H9 (cell line): ENCODE measurements around the gene PSMA6. TPM values are rescaled to one million over a fixed set of nuclear protein-coding genes. Genes with fewer than 3 reads are reported as not detected.

Source experiments
- DNase-seq: peaks from one replicate; pipeline ENCODE4 v3.0.0-alpha.2; 2017
- H2AFZ ChIP-seq: one replicate; pipeline ENCODE4 v1.6.1; 2013; ENCODE audit warnings: mild to moderate bottlenecking, low read length, control low read depth, moderate library complexity
- H2AK5ac ChIP-seq: 2 replicates; pipeline ENCODE4 v1.6.1; 2013; ENCODE audit warnings: low read length, control low read depth, mixed read lengths; ENCODE audit not compliant: insufficient read length
- H2BK120ac ChIP-seq: one replicate; pipeline ENCODE4 v1.6.1; 2013; ENCODE audit warnings: low read depth, mild to moderate bottlenecking, low read length, control low read depth, inconsistent platforms; ENCODE audit not compliant: poor library complexity, severe bottlenecking
- H2BK12ac ChIP-seq: 2 replicates; pipeline ENCODE4 v1.6.1; 2013; ENCODE audit warnings: low read length, control low read depth, mixed read lengths, low read depth; ENCODE audit not compliant: insufficient read length
- H2BK15ac ChIP-seq: 2 replicates; pipeline ENCODE4 v1.6.1; 2013; ENCODE audit warnings: low read depth, low read length, control low read depth
- H2BK20ac ChIP-seq: one replicate; pipeline ENCODE4 v1.6.1; 2013; ENCODE audit warnings: low read depth, mild to moderate bottlenecking, low read length, control low read depth, inconsistent platforms; ENCODE audit not compliant: poor library complexity, severe bottlenecking
- H2BK5ac ChIP-seq: 2 replicates; pipeline ENCODE4 v1.6.1; 2013; ENCODE audit warnings: low read length, control low read depth, mixed read lengths; ENCODE audit not compliant: insufficient read length
- H3K14ac ChIP-seq: 2 replicates; pipeline ENCODE4 v1.6.1; 2013; ENCODE audit warnings: low read length, control low read depth; ENCODE audit not compliant: insufficient read depth
- H3K18ac ChIP-seq: 2 replicates; pipeline ENCODE4 v1.6.1; 2013; ENCODE audit warnings: low read depth, mild to moderate bottlenecking, mixed read lengths, low read length, control low read depth; ENCODE audit not compliant: insufficient read length
- H3K23ac ChIP-seq: 2 replicates; pipeline ENCODE4 v1.6.1; 2013; ENCODE audit warnings: low read length, control low read depth, mixed read lengths, low read depth; ENCODE audit not compliant: insufficient read length
- H3K23me2 ChIP-seq: 2 replicates; pipeline ENCODE4 v1.6.1; 2013; ENCODE audit warnings: low read depth, mild to moderate bottlenecking, mixed read lengths, low read length, control low read depth; ENCODE audit not compliant: insufficient read length, poor library complexity, severe bottlenecking
- H3K27ac ChIP-seq: 2 replicates; pipeline ENCODE4 v1.5.1; 2013; ENCODE audit warnings: low read length, control low read depth, mixed read lengths, low read depth; ENCODE audit not compliant: insufficient read length
- H3K27me3 ChIP-seq: 2 replicates; pipeline ENCODE4 v1.6.1; 2013; ENCODE audit warnings: low read length, control low read depth, inconsistent platforms; ENCODE audit not compliant: insufficient read depth
- H3K4ac ChIP-seq: 2 replicates; pipeline ENCODE4 v1.6.1; 2013; ENCODE audit warnings: low read depth, mild to moderate bottlenecking, control low read depth, inconsistent platforms, low read length, moderate library complexity
- H3K4me1 ChIP-seq: 2 replicates; pipeline ENCODE4 v1.6.1; 2013; ENCODE audit warnings: low read length, control low read depth, inconsistent platforms; ENCODE audit not compliant: insufficient read depth
- H3K4me2 ChIP-seq: 2 replicates; pipeline ENCODE4 v1.6.1; 2013; ENCODE audit warnings: low read length, control low read depth, mixed read lengths; ENCODE audit not compliant: insufficient read length, insufficient read depth
- H3K56ac ChIP-seq: 2 replicates; pipeline ENCODE4 v1.6.1; 2013; ENCODE audit warnings: low read depth, mild to moderate bottlenecking, mixed read lengths, low read length, control low read depth; ENCODE audit not compliant: insufficient read length
- H3K79me1 ChIP-seq: 2 replicates; pipeline ENCODE4 v1.6.1; 2013; ENCODE audit warnings: low read depth, mild to moderate bottlenecking, moderate library complexity, low read length, control low read depth, inconsistent platforms; ENCODE audit not compliant: insufficient read depth, poor library complexity, severe bottlenecking
- H3K79me2 ChIP-seq: 2 replicates; pipeline ENCODE4 v1.6.1; 2013; ENCODE audit warnings: low read length, control low read depth, inconsistent platforms; ENCODE audit not compliant: insufficient read depth
- H3K9ac ChIP-seq: 2 replicates; pipeline ENCODE4 v1.6.1; 2013; ENCODE audit warnings: low read length, control low read depth, mixed read lengths; ENCODE audit not compliant: insufficient read length; ENCODE audit errors: extremely low read depth
- H3K9me3 ChIP-seq: one replicate; pipeline ENCODE4 v1.6.1; 2013; ENCODE audit warnings: low read depth, low read length, inconsistent platforms; ENCODE audit not compliant: control insufficient read depth
- H3T11ph ChIP-seq: one replicate; pipeline ENCODE4 v1.6.1; 2013; ENCODE audit warnings: mild to moderate bottlenecking, low read length, control low read depth, inconsistent platforms
- H4K20me1 ChIP-seq: one replicate; pipeline ENCODE4 v1.6.1; 2013; ENCODE audit not compliant: control insufficient read depth, insufficient read length, insufficient read depth
- H4K5ac ChIP-seq: 2 replicates; pipeline ENCODE4 v1.6.1; 2013; ENCODE audit warnings: low read depth, mild to moderate bottlenecking, mixed read lengths, low read length, control low read depth; ENCODE audit not compliant: insufficient read length
- H4K8ac ChIP-seq: replicated peaks from 2 replicates; pipeline ENCODE4 v1.6.1; 2013; ENCODE audit warnings: low read length, control low read depth, mixed read lengths, low read depth; ENCODE audit not compliant: insufficient read length
- H4K91ac ChIP-seq: 2 replicates; pipeline ENCODE4 v1.6.1; 2013; ENCODE audit warnings: low read depth, mild to moderate bottlenecking, moderate library complexity, mixed read lengths, low read length, control low read depth; ENCODE audit not compliant: insufficient read length
- H3K27ac Mint-ChIP-seq, 3 experiments: 2 replicates in 2 of 3; 3 replicates in 1 of 3; pipeline ENCODE4 v1.8.0; 2020 to 2021; ENCODE audit warnings: mixed read lengths in 3 of 3, mild to moderate bottlenecking in 1 of 3, moderate library complexity in 1 of 3
- H3K27me3 Mint-ChIP-seq: 2 replicates; pipeline ENCODE4 v1.8.0; 2021; ENCODE audit warnings: low read depth, mild to moderate bottlenecking, moderate library complexity, mixed read lengths
- H3K36me3 Mint-ChIP-seq, 3 experiments: 2 replicates in 2 of 3; 3 replicates in 1 of 3; pipeline ENCODE4 v1.8.0; 2020 to 2021; ENCODE audit warnings: low read depth in 3 of 3, mixed read lengths in 3 of 3; ENCODE audit not compliant: insufficient read depth in 1 of 3
- H3K4me1 Mint-ChIP-seq, 2 experiments: 2 replicates each; pipeline ENCODE4 v1.8.0; 2020; ENCODE audit warnings: mixed read lengths in 2 of 2
- H3K4me3 Mint-ChIP-seq, 2 experiments: 2 replicates in 1 of 2; 3 replicates in 1 of 2; pipeline ENCODE4 v1.8.0; 2020 to 2021; ENCODE audit warnings: mild to moderate bottlenecking in 2 of 2, mixed read lengths in 2 of 2, moderate library complexity in 1 of 2
- H3K9me3 Mint-ChIP-seq, 2 experiments: 2 replicates in 1 of 2; 3 replicates in 1 of 2; pipeline ENCODE4 v1.8.0; 2020; ENCODE audit warnings: mild to moderate bottlenecking in 2 of 2, mixed read lengths in 2 of 2, moderate library complexity in 1 of 2
- WGBS: extraction: QIAGEN DNeasy Blood & Tissue Kit; methylation state at CpG from one replicate; pipeline ENCODE4 v1.1.7; 2013; ENCODE audit warnings: missing lambda C conversion rate, low lambda C conversion rate, mixed read lengths; ENCODE audit not compliant: insufficient read length; ENCODE audit errors: extremely low coverage; 5-methylcytosine and 5-hydroxymethylcytosine counted together
- total RNA-seq: library from RNA; stranded (reverse); gene quantifications from 2 replicates; pipeline ENCODE4 v1.2.1, GENCODE V29; 2021
- TF ChIP-seq, protein P1 (sequence below): fragments of 200-600 bp; sonication (generic); conservative IDR thresholded peaks from 3 replicates; pipeline ENCODE4 v1.8.0; 2021; ENCODE audit warnings: antibody characterized with exemption, mild to moderate bottlenecking

The PSMA6 gene
- total RNA-seq, 1 experiment from 2014 or later = 255 TPM

DNA sequence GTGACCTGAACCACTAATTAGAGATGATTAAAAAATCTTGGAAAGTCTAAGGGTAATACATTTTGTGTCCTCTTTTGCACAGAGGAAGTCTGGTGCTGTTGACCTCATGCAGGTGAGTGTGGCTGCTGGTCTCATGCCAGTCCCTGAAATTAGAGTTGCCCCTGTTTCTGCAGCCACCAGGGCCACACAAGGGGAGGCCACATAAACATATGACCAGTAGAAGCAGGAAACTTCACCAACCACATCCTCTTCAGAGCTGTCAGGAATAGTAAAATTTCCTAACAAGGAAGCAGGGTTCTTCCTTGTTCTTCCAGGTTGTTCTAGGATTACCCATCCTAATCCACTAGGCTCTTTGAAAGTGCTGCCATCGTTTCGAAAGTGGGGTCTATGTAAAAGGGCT lies 28.3 kb downstream of the PSMA6 start:
- H3K4me2 ChIP-seq = no peak overlapping the region
- no peaks in the 10 kb centered on the region for H3K9me3 ChIP-seq
- H2BK120ac ChIP-seq = no peak overlapping the region
- WGBS = no CpG with 5 or more reads among the region's 2 CpGs
- no peak overlapping the region for H3K23ac ChIP-seq
- TF ChIP-seq, protein P1, sequence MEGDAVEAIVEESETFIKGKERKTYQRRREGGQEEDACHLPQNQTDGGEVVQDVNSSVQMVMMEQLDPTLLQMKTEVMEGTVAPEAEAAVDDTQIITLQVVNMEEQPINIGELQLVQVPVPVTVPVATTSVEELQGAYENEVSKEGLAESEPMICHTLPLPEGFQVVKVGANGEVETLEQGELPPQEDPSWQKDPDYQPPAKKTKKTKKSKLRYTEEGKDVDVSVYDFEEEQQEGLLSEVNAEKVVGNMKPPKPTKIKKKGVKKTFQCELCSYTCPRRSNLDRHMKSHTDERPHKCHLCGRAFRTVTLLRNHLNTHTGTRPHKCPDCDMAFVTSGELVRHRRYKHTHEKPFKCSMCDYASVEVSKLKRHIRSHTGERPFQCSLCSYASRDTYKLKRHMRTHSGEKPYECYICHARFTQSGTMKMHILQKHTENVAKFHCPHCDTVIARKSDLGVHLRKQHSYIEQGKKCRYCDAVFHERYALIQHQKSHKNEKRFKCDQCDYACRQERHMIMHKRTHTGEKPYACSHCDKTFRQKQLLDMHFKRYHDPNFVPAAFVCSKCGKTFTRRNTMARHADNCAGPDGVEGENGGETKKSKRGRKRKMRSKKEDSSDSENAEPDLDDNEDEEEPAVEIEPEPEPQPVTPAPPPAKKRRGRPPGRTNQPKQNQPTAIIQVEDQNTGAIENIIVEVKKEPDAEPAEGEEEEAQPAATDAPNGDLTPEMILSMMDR = no peak
- Mint-ChIP-seq H3K36me3 (peaks cover 6 to 29% (median 22%) of the 10 kb centered on the region in 3 experiments; a peak in 6 of 7 replicates), H3K27ac (peak overlapping the region in 1 of 3 experiments; percentile 63; a peak in 1 of 7 replicates), H3K4me3 (no peak overlapping the region), H3K9me3 (no peaks in the 10 kb centered on the region), H3K4me1 (no peaks in the 10 kb centered on the region), H3K27me3 (no peaks in the 10 kb centered on the region)
- H3K79me1 ChIP-seq = no peaks in the 10 kb centered on the region
- H4K20me1 ChIP-seq = no peaks in the 10 kb centered on the region
- H3K79me2 ChIP-seq = no peaks in the 10 kb centered on the region
- no peak overlapping the region for H4K5ac ChIP-seq
- no peak overlapping the region for H3K9ac ChIP-seq
- H2BK5ac ChIP-seq = no peak overlapping the region
- no peak overlapping the region for H2BK12ac ChIP-seq
- H3K4me1 ChIP-seq = no peaks in the 10 kb centered on the region
- H2BK15ac ChIP-seq = no peak overlapping the region
- H2BK20ac ChIP-seq = no peak overlapping the region
- H3K27me3 ChIP-seq = no peaks in the 10 kb centered on the region
- H3K56ac ChIP-seq = no peak overlapping the region
- no peak overlapping the region for H3K18ac ChIP-seq
- no peak overlapping the region for H4K8ac ChIP-seq
- H3K14ac ChIP-seq = no peak overlapping the region
- DNase-seq = no peak
- no peak overlapping the region for H3K4ac ChIP-seq
- H4K91ac ChIP-seq = no peak overlapping the region
- H3T11ph ChIP-seq = no peak overlapping the region
- no peak overlapping the region for H2AFZ ChIP-seq
- no peak overlapping the region for H2AK5ac ChIP-seq
- H3K23me2 ChIP-seq = no peaks in the 10 kb centered on the region
- no peak overlapping the region for H3K27ac ChIP-seq
